Putamen (tissue), 1 donor: ENCODE measurements around the gene RYR2.

Experiments used
- DNase-seq: peaks from one replicate; pipeline ENCODE4 v3.0.0-alpha.2; 2016; ENCODE audit warnings: low spot score

Gene RYR2

DNA sequence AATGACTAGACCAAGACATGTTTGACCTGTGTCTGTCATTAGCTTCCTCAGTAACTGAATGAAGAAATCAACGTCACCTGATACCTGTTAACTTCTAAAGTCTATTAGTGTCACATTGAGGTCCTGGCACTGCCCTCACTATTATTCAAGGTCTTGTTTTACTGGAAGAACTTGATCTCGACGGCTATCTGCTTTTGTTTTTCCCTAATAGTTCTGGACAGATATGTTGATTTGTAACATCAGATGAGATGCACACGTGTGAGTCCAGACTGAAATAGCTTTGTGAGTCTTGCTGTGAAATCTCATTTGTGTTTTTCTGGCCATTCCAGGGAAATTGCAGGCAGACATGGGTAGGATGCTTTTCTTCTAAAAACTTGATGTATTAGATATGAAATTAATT lies 159.2 kb downstream of the RYR2 start:
- no peak for DNase-seq

- DNase-seq = no peak
Observed at GRCh38 chr1:237204841-237205240, 162.9 kb downstream of the RYR2 start.

DNA sequence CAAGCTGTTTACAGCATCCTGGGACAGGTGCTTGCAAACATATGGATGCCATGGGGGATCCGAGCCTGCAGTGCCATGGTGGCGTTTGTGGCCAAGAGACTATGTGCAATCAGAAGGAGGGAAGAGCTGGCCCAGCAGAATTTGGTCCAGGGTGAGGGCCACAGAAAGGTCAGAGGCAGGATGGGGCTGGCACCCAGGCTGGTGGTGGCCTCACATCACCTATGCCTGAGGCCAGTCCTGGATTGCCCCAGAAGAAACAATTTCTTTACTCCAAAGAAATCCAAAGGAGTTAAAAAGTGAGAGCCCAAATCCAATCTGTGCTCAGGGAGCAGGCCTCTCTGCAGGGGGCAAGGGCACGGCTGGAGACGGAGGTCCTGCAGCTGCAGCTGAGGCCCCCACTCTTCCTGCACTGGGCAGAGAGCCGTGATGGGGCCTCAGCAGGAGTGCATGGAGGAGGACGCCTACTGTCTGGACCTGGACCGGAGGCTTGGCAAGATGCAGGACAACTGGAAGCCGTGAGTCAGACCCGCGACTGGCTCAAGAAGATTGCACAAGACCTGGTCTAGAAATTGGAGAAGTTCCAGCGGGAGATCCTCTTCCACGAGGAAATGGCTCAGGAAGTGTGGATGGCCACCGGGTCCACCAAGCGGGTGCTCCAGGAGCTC lies 163.5 kb downstream of the RYR2 start:
- no peak for DNase-seq

DNA sequence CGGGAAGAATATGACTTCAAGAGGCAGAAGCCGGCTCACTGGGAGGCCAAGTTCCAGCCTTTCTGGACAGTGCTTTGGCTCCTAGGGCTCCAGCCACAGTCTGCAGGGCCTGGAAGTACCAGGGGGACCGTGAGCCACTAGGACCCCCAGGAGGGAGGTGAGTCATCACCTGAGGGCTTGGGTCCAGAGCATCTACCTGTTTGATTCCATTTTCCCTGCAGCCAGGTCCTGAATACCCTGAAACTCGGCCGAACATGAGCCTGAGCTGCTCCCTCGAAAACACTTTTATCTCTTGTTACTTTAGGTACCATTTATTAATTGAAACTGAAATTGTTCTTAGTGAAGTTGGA lies 164.1 kb downstream of the RYR2 start:
- DNase-seq = no peak

GRCh38 chr1:237211031-237211430 lies 169.0 kb downstream of the RYR2 start:
- no peak for DNase-seq

GRCh38 chr1:237211540-237211939 lies 169.6 kb downstream of the RYR2 start:
- DNase-seq = no peak

- peak; percentile 53 for DNase-seq
Observed at GRCh38 chr1:237219751-237220642, 178.0 kb downstream of the RYR2 start.

- DNase-seq = no peak
Observed at GRCh38 chr1:237223419-237223818, 181.4 kb downstream of the RYR2 start.

GRCh38 chr1:237226177-237226944 lies 184.4 kb downstream of the RYR2 start:
- no peak for DNase-seq

GRCh38 chr1:237227476-237227875 lies 185.5 kb downstream of the RYR2 start:
- no peak for DNase-seq

- no peak for DNase-seq
Observed at GRCh38 chr1:237228421-237228820, 186.4 kb downstream of the RYR2 start.

GRCh38 chr1:237229333-237229732 lies 187.3 kb downstream of the RYR2 start:
- DNase-seq = no peak

DNA sequence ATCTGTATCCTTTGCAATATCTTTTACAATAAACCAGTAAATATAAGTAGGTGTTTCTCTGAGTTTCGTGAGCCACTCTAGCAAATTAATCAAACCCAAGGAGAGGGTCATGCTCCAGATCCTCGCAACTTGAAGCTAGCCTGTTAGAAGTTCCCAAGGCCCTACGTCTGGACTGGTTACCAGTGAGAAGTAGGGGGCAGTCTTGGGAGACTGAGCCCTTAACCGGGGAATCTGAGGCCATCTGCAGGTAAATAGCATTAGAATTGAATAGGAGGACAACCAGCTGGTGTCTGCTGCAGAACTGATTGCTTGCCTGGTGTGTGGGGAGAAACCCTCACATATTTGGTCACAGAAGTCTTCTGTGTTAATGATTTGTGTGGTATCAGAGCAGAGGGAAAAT lies 190.5 kb downstream of the RYR2 start:
- DNase-seq = no peak

DNA sequence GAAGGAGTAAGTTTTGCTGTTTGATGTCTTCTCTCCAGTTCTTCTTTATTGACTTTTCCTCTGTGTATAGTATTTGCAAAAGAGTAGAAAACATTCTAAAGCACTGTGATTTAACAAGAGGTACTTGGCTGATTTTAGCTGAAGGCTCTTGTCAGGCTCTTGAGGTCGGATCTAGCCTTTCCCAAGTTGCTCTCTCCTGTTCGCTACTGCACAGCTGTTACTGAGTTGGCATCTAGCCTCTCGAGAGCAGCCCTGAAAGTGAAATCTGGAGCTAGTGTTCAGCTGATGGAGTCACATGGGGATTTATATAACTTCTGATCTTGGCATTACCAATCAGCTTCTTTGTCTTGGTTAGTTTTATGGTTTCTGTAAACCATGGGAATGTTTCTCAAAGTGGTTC lies 193.1 kb downstream of the RYR2 start:
- DNase-seq = no peak

DNA sequence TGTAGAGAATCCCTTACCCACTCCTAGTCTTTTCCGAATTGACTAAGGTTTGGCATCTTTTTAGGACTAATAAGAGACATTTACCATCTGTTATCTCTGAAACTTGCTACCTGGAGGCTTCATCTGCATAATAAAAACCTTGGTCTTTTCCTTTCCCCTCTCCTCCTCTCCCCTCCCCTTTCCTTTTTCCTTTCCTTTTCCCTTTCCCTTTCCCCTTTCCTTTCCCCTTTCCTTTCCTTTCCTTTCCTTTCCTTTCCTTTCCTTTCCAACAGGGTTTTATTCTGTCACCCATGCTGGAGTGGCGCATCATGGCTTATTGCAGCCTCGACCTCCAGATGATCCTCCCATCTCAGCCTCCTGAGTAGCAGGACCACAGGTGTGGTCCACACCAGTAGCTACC lies 195.7 kb downstream of the RYR2 start:
- no peak for DNase-seq

DNA sequence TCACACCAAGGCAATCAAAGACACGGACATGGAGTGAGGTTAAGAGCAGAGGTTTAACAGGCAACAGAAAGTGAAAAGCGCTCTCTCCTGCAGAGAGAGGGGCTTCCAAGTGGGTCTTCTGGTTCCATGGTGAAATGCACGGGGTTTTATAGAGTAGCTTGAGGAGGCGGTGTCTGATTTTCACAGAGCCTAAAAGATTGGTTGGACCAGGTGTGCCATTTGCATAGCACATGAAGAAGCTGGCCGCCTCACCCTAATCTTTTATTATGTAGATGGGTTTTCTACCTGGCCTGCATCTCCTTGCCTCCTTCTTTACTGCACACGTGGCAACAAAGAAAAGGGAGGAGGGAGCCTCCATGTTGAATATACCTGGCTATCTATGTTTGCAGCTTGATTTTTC lies 197.3 kb downstream of the RYR2 start:
- DNase-seq = no peak

DNA sequence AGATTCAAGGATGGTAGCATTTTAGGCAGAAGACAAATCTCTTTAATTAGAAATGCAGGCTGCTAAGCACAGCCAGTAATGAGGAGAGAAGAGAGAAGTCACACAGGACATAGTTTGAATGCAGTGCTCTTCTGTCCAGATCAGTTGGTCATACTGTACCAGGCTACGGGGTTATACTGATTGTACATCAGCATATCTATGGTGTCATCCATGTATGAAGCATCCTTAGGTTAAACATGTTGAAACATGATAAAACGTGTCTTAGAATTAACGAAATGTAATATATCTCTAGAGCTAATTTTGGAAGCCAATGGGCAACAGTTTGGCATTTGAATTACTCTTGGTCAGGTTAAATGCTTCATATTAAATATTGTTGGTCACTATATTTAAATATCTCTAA lies 199.1 kb downstream of the RYR2 start:
- no peak for DNase-seq

DNA sequence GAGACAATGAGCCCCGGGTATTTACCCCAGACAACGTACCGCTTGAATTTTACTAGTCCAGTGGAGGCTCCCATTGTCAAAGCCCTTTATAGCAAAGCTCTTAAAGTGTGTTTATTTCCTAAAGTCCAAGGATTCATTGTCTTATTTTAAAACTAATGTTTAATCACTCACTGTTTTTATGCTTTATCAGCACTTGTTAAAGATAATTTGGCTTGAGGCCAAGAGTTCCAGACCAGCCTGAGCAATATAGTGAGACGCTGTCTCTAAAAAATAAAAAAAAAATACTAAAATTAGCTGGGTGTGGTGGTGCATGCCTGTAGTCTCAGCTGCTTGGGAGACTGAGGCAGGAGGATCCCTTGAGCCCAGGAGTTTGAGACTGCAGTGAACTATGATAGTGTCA lies 202.8 kb downstream of the RYR2 start:
- no peak for DNase-seq

DNA sequence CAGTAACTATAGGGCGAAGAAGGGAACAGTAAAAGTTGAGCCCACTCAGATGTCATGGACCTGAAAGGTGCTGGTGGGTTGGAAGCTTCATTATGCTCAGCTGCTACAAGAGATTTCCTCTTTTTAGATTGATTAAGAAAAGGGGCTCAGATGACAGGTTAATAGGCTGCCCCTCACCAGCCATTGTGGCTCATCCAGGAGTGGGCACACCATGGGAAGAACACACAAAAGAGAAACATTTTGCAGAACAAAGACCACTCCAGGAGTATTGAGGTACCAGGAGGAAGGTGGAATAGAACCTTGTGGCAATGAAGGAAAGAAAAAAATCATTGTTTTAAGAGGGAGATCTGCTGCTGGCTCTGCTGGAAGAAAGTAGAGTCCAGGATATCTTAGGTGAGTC lies 205.5 kb downstream of the RYR2 start:
- peak; percentile 20 for DNase-seq

DNA sequence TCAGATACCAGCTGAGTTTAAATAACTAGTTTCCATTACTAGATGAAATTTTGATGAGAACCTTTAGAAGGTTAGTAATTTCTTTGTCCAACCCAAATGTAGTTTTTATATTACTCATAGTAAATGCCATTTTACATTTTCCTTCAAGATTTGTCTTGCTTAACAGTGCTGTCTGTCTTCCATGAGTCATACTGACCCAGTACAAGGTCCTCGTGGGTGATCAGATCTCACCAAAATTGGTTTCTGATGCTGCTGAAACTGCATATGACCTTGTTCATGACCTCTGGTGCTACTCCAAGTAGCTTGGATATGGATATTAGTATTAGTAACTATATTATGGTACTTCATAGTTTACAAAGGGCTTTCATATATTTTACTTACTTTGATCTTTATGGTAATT lies 207.1 kb downstream of the RYR2 start:
- DNase-seq = no peak

- DNase-seq = no peak
Observed at GRCh38 chr1:237250055-237250454, 208.1 kb downstream of the RYR2 start.

DNA sequence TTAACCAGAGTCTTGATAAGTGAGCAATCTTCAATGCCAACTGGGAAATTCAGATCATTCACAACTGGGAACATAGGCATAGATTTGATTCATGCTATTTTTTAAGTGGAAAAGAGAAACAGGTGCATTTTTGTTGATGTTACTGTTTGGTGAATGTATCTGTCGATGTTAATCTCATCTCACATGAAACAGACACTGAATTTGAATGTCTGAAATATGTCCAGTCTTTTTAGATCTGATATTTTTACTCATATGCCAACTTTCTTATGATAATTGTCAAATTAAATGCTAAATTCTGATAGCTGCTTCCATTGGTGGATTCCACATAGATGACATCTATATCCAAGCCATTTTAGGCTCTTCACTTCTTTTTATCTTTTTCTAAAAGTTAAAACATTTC lies 213.1 kb downstream of the RYR2 start:
- DNase-seq = no peak

DNA sequence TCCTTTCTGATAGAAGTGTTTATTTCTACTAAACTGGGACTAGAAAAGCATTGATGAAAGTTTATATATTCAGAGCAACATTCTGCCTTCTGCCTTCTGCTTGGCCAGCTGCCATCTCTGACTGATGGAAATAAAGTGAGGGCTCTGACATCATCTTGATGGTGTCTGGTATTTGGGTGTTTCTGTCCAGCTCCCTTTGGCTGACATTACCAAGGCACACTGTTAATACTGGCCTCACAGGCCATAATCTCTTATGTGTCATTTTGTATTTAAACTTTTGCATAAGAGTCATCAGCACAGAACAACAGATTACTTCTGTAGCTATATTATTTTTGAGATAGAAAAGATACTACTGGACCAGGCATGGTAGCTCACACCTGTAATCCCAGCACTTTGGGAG lies 216.9 kb downstream of the RYR2 start:
- DNase-seq = no peak
